ENCODE data around the gene CACFD1. TPM values are rescaled to one million over a fixed set of nuclear protein-coding genes. Genes with fewer than 3 reads are reported as not detected.
A peak's percentile ranks its signal among the peaks of the same experiment; 100 is the strongest.

The CACFD1 gene
- total and polyA plus RNA-seq, 2 of the 13 experiments (the other 11 are each of a cell fraction or from before 2014, with no cell fraction given): 13.8 to 14.6 TPM

GRCh38 chr9:133478851-133479711 is 19.3 kb downstream of the CACFD1 start, which contains the start of gene SLC2A6 (continued):
- TF ChIP-seq GRHL1 (CRISPR knock-in tag; conservative IDR thresholded peaks at IDR 0.05) (no peak), NFKB2 (CRISPR knock-in tag; IDR thresholded peaks at IDR 0.05; ENCODE audit: borderline replicate concordance) (peak; percentile 78; the same call in 1 of the 2 replicates), TP53 (CRISPR knock-in tag; conservative IDR thresholded peaks at IDR 0.05) (no peak), NFE2L1 (CRISPR knock-in tag; IDR thresholded peaks at IDR 0.05; ENCODE audit: borderline replicate concordance) (no peak), ZNF7 (CRISPR knock-in tag; IDR thresholded peaks at IDR 0.05) (no peak), RFXAP (CRISPR knock-in tag; IDR thresholded peaks at IDR 0.05; ENCODE audit: borderline replicate concordance) (no peak), ZNF44 (CRISPR knock-in tag; IDR thresholded peaks at IDR 0.05) (peak; percentile 66; the same call in 1 of the 2 replicates), AHR (CRISPR knock-in tag; IDR thresholded peaks at IDR 0.05) (no peak; the same call in 1 of the 2 replicates), CC2D1A (CRISPR knock-in tag; IDR thresholded peaks at IDR 0.05) (no peak), CHD2 (IDR thresholded peaks at IDR 0.05; ENCODE audit: low read depth, low read length) (no peak), MBNL3 (CRISPR knock-in tag; conservative IDR thresholded peaks at IDR 0.05) (no peak), ZNF570 (CRISPR knock-in tag; IDR thresholded peaks at IDR 0.05; ENCODE audit: borderline replicate concordance) (no peak), SRSF1 (optimal IDR thresholded peaks at IDR 0.05; ENCODE audit: low read depth, low read length) (no peak), ZNF160 (CRISPR knock-in tag; IDR thresholded peaks at IDR 0.05) (peak; percentile 77; the same call in 1 of the 2 replicates), RAD51 (IDR thresholded peaks at IDR 0.05; ENCODE audit: borderline replicate concordance) (no peak), MTF1 (CRISPR knock-in tag; IDR thresholded peaks at IDR 0.05) (no peak), SRF (IDR thresholded peaks at IDR 0.05; ENCODE audit: low read depth, low read length) (no peak), MAFK (conservative IDR thresholded peaks at IDR 0.05 in 1 of 2, IDR thresholded peaks at IDR 0.05 in 1 of 2; ENCODE audit: low read length in 2 of 2) (no peak), DR1 (CRISPR knock-in tag; IDR thresholded peaks at IDR 0.05) (no peak), MEIS2 (CRISPR knock-in tag; IDR thresholded peaks at IDR 0.05) (no peak), KDM2A (CRISPR knock-in tag; IDR thresholded peaks at IDR 0.05; ENCODE audit: borderline replicate concordance, low read depth) (no peak), RCOR2 (CRISPR knock-in tag; IDR thresholded peaks at IDR 0.05) (no peak), ZNF10 (CRISPR knock-in tag; IDR thresholded peaks at IDR 0.05; ENCODE audit: borderline replicate concordance, low read depth) (no peak), POGK (CRISPR knock-in tag; conservative IDR thresholded peaks at IDR 0.05) (no peak; the same call in 1 of the 2 replicates), ZFX (CRISPR knock-in tag; IDR thresholded peaks at IDR 0.05; ENCODE audit: low read depth) (peak; percentile 68), THRA (CRISPR knock-in tag; IDR thresholded peaks at IDR 0.05; ENCODE audit: borderline replicate concordance) (no peak), REL (CRISPR knock-in tag; conservative IDR thresholded peaks at IDR 0.05) (0 out of 2 replicates have a peak, but pooled peaks have one; percentile 65)

Measured in HepG2 (cell line).